ENCODE data around the gene ABCC9.

DNA sequence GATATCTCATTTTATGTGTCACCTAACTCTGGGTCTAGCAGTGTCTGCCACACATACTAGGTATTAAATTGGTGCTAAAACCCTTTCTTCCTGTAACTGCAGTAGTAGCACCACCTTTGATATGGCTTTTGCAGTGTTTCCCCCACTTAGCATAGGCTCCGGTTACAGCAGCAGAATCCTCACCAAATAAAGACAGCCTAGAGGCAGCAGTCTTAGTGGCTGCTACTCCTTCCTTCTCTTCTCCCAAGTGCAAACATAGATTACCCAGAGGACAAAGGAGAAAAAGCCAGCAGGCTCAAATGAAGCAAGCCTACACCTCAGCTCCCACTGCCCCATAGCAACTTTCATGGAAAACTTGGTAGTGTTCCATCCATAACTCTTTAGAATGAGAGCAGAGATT, 30.1 kb upstream of the ABCC9 start:
- TF ChIP-seq, protein P1, sequence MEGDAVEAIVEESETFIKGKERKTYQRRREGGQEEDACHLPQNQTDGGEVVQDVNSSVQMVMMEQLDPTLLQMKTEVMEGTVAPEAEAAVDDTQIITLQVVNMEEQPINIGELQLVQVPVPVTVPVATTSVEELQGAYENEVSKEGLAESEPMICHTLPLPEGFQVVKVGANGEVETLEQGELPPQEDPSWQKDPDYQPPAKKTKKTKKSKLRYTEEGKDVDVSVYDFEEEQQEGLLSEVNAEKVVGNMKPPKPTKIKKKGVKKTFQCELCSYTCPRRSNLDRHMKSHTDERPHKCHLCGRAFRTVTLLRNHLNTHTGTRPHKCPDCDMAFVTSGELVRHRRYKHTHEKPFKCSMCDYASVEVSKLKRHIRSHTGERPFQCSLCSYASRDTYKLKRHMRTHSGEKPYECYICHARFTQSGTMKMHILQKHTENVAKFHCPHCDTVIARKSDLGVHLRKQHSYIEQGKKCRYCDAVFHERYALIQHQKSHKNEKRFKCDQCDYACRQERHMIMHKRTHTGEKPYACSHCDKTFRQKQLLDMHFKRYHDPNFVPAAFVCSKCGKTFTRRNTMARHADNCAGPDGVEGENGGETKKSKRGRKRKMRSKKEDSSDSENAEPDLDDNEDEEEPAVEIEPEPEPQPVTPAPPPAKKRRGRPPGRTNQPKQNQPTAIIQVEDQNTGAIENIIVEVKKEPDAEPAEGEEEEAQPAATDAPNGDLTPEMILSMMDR (conservative IDR thresholded peaks at IDR 0.05) = no peak
- TF ChIP-seq EZH2 (IDR thresholded peaks at IDR 0.05; ENCODE audit: low read depth) = no peak
